ENCODE measurements around the gene ATP6V0E1. TPM values are rescaled to one million over a fixed set of nuclear protein-coding genes. Genes with fewer than 3 reads are reported as not detected.

Gene ATP6V0E1
- total RNA-seq, 1 donor from 2014 or later = 285 TPM

DNA sequence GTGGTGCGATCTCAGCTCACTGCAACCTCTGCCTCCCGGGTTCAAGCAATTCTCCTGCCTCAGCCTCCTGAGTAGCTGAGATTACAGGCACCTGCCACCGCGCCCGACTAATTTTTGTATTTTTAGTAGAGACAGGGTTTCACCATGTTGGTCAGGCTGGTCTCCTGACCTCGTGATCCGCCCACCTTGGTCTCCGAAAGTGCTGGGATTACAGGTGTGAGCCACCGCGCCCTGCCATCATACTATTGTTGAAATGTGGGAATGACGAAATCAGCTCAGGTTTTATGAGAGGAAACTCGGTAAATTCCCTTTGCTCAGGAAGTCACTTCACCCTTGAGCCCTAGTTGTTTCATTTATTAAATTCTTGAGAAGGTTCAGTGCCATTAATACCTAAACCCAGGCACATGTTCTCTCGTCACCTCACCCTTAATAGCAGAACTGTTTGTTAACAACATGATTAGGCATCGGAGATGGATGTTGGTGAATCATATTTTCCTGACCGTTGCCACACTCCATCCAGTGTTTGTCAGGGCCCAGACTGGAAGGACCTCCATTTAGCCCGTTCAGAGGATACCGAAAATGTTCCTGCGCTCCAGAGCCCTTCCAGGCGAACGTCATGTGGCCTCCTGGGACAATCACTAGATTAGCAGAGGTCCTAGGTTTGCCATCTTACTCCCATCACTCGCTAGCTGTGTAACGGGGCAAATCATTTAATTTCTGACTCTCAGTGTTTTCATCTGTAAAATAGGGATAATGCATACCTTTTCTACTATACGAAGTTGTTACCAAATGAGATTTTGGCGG is 52.5 kb downstream of the ATP6V0E1 start:
- ATAC-seq = peak; percentile 85 to 88
- H3K9me3 ChIP-seq = no peaks in the 10 kb centered on the region

DNA sequence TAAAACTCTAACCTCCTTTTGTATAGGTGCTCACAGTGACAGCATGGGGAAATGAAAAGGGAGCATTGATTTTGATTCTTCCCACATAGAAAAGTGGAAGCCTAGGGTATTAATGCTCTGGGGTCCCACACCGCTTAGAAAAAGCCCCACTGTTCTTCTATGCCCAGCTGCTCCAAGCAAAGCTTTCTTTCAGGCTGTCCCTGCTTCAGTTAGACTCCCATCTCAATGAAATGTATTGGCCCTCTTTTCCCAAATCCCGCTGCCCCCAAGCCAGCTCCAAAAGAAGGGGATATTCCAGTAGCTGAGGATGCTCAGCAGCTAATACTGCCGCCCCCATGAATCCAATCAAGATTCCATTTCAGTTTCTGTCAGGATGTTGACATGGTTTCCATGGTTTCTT is 55.6 kb downstream of the ATP6V0E1 start:
- Histone ChIP-seq H3K27me3 (ENCODE audit: low read depth) (no peaks in the 10 kb centered on the region), H3K9me3 (no peaks in the 10 kb centered on the region), H3K4me1 (peaks cover 33% of the 10 kb centered on the region), H3K27ac (no peak overlapping the region), H3K4me3 (no peak overlapping the region), H3K36me3 (peaks cover 7% of the 10 kb centered on the region)
- ATAC-seq (no peak), DNase-seq (no peak)
- intact Hi-C loops (cut with DNase I) = no loop called here
- TF ChIP-seq, protein P1, sequence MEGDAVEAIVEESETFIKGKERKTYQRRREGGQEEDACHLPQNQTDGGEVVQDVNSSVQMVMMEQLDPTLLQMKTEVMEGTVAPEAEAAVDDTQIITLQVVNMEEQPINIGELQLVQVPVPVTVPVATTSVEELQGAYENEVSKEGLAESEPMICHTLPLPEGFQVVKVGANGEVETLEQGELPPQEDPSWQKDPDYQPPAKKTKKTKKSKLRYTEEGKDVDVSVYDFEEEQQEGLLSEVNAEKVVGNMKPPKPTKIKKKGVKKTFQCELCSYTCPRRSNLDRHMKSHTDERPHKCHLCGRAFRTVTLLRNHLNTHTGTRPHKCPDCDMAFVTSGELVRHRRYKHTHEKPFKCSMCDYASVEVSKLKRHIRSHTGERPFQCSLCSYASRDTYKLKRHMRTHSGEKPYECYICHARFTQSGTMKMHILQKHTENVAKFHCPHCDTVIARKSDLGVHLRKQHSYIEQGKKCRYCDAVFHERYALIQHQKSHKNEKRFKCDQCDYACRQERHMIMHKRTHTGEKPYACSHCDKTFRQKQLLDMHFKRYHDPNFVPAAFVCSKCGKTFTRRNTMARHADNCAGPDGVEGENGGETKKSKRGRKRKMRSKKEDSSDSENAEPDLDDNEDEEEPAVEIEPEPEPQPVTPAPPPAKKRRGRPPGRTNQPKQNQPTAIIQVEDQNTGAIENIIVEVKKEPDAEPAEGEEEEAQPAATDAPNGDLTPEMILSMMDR (IDR thresholded peaks at IDR 0.05) = no peak

More for the DNA sequence above, 52.5 kb downstream of the ATP6V0E1 start:
- peak; percentile 66 for DNase-seq
- Histone ChIP-seq H3K27me3 (ENCODE audit: low read depth) (no peaks in the 10 kb centered on the region), H3K4me3 (peak overlapping the region; percentile 10), H3K36me3 (peaks cover 8% of the 10 kb centered on the region), H3K27ac (peak overlapping the region; percentile 82), H3K4me1 (peaks cover 33% of the 10 kb centered on the region)
- intact Hi-C loops (cut with DNase I) = no loop called here
- TF ChIP-seq, protein P1 (IDR thresholded peaks at IDR 0.05) = no peak

DNA sequence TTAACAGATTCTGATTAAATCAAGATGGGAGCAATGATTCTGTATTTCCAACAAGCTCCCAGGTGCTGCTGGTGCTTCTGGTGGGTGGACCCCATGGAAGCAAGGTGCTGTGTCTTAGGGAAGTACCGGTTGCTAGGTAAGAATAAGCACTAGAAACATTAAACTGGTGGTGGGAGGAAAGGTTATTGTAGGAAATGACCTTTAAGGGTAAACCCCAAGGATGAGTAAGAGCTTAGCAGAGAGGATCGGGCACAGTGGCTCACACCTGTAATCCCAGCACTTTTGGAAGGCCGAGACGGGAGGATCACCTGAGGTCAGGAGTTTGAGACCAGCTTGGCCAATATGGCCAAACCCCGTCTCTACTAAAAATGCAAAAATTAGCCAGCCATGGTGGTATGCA is 56.4 kb downstream of the ATP6V0E1 start:
- intact Hi-C loops (cut with DNase I) = no loop called here
- Histone ChIP-seq H3K4me1 (peaks cover 30% of the 10 kb centered on the region), H3K4me3 (no peak overlapping the region), H3K9me3 (no peaks in the 10 kb centered on the region), H3K36me3 (peaks cover under 1% of the 10 kb centered on the region), H3K27me3 (ENCODE audit: low read depth) (no peaks in the 10 kb centered on the region), H3K27ac (no peak overlapping the region)
- TF ChIP-seq, protein P1 (IDR thresholded peaks at IDR 0.05) = no peak
- ATAC-seq (no peak), DNase-seq (no peak)

DNA sequence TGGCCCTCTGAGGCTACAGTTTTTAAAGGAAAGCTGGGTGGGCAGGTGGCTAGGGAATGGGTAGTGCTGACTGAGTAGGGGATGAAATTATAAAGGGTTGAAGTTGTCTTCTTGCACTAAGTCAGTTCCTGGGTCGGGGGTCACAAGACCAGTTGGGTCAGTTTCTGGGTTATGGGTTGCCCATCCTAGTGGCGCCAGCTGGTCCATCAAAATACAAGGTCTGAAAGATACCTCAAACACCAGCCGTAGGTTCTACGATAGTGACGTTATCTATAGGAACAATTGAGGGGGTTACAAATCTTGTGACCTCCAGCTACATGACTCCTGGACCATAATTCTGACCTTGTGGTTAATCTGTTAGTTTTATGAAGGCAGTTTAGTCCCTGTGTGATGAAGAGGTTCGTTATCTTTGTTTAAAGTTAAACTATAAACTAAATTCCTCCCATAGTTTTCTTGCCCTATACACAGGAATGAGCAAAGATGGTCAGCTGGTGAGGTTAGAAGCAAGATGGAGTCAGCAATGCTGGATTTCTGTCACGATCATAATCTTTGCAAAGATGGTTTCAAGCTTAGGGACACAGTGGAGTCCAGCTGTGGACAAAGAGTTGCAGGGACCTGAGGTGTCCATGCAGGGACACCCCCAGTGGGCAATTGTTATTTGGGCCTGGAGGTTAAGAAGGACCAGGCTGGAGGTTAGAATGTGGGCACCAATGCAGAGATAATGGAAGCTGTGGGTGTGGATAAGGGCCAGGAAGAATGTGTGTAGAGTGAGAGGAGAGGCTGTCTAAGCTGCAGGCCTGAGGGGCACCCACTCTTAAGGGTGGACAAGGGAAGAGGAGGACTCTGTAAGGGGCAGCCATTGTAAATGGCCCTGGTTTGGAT is 58.6 kb downstream of the ATP6V0E1 start:
- Histone ChIP-seq H3K27ac (no peak overlapping the region), H3K27me3 (ENCODE audit: low read depth) (no peaks in the 10 kb centered on the region), H3K4me1 (peaks cover 8% of the 10 kb centered on the region), H3K9me3 (no peaks in the 10 kb centered on the region), H3K36me3 (no peaks in the 10 kb centered on the region), H3K4me3 (no peak overlapping the region)
- ATAC-seq (no peak), DNase-seq (no peak)
- intact Hi-C loops (cut with DNase I) = no loop called here
- TF ChIP-seq, protein P1 (IDR thresholded peaks at IDR 0.05) = no peak

DNA sequence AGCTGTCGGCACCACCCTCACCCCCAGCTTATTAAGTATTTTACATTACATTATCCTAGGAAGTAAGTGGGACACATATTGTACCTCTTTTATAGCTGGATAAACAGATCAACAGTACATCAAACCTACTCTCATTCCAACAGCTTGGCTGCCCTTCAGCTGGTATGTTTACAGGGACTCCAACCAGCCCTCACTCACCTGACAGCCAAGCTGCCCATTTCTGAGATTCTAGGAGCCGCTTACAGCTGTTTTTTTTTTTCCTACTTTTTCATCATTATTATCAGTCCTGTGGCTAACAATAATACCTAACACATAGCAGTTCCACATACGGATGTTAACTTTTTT is 59.2 kb downstream of the ATP6V0E1 start:
- DNase-seq (no peak), ATAC-seq (no peak)
- TF ChIP-seq, protein P1 (IDR thresholded peaks at IDR 0.05) = no peak
- H3K27ac ChIP-seq = no peak overlapping the region
- H3K36me3 ChIP-seq = no peaks in the 10 kb centered on the region
- no peaks in the 10 kb centered on the region for H3K9me3 ChIP-seq
- no peaks in the 10 kb centered on the region for H3K27me3 ChIP-seq (ENCODE audit: low read depth)
- H3K4me1 ChIP-seq = peaks cover 2% of the 10 kb centered on the region
- intact Hi-C loops (cut with DNase I) = no loop called here
- H3K4me3 ChIP-seq = no peak overlapping the region

All from lower lobe of right lung (tissue), 2 donors.